ENCODE measurements around the gene SHCBP1. TPM values are rescaled to one million over a fixed set of nuclear protein-coding genes. Genes with fewer than 3 reads are reported as not detected.

SHCBP1 gene
- total and polyA plus RNA-seq, 9 of the 15 experiments (the other 6 are each of a cell fraction or from before 2014, with no cell fraction given) = 6.2 to 29.6 (median 19.7) TPM

- ATAC-seq (no peak), DNase-seq (ENCODE audit: extremely low read depth in 1 of 4, low spot score in 3 of 4) (no peak), FAIRE-seq (no peak)
- Histone ChIP-seq H3K9me1 (ENCODE audit: control insufficient read depth, insufficient read depth, low read length) (no peaks in the 10 kb centered on the region), H3K79me2 (ENCODE audit: control insufficient read depth, insufficient read depth, low read length) (peaks cover 6% of the 10 kb centered on the region; the same call in 1 of the 3 replicates), H3K4me2 (ENCODE audit: insufficient read depth, low read length) (no peak overlapping the region), H3K9me3 (replicated peaks; ENCODE audit: control insufficient read depth, insufficient read depth, low read depth, low read length) (no peaks in the 10 kb centered on the region), H2AFZ (ENCODE audit: low read depth, low read length) (no peak overlapping the region), H3K27ac (ENCODE audit: extremely low read depth, low read depth, low read length) (no peak overlapping the region), H3K4me1 (replicated peaks in 1 of 2; ENCODE audit: control insufficient read depth in 2 of 2, insufficient read depth in 2 of 2, low read length in 2 of 2) (no peaks in the 10 kb centered on the region; a peak in 1 of 5 replicates), H3K27me3 (ENCODE audit: control insufficient read depth in 2 of 2, insufficient read depth in 2 of 2, low read length in 2 of 2) (no peaks in the 10 kb centered on the region), H3K9ac (ENCODE audit: insufficient read depth in 1 of 2, low read depth in 2 of 2, low read length in 2 of 2) (no peak overlapping the region), H3K4me3 (no peak overlapping the region), H3K36me3 (ENCODE audit: control insufficient read depth, insufficient read depth, low read length) (peaks cover 76% of the 10 kb centered on the region), H4K20me1 (replicated peaks; ENCODE audit: control insufficient read depth, insufficient read depth, low read length) (no peaks in the 10 kb centered on the region)
- ChIA-PET POLR2A (interaction anchor here (0.6 to 0.8 kb wide), 2 partner anchors 8 to 15 kb away, joined by 3 to 4 read pairs; no protein-coding TSS in a partner anchor), CTCF (ENCODE audit: low intra/inter-chr PET ratio) (no interaction called here)
- WGBS (ENCODE audit: insufficient coverage, low coverage, missing lambda C conversion rate) = 89% methylated on average over 2 of the region's 2 CpGs
- intact Hi-C loops (cut with micrococcal nuclease) (no loop called here), in situ Hi-C loops (cut with MboI) (no loop called here)
- BruUV-seq (replicated peaks) = no TSS peak
- no peak for TF ChIP-seq MEIS2 (IDR thresholded peaks at IDR 0.05; ENCODE audit: partially characterized antibody)
- no peak for TF ChIP-seq YBX1 (IDR thresholded peaks at IDR 0.05)
Measured at GRCh38 chr16:46613352-46613751, 7.8 kb downstream of the SHCBP1 start.

- no peaks in the 10 kb centered on the region for H3K9me1 ChIP-seq (ENCODE audit: control insufficient read depth, insufficient read depth, low read length)
- no peaks in the 10 kb centered on the region for H3K9me3 ChIP-seq (replicated peaks; ENCODE audit: control insufficient read depth, insufficient read depth, low read depth, low read length)
- H3K9ac ChIP-seq (ENCODE audit: insufficient read depth in 1 of 2, low read depth in 2 of 2, low read length in 2 of 2) = no peak overlapping the region; a peak in 1 of 4 replicates
- H3K79me2 ChIP-seq (ENCODE audit: control insufficient read depth, insufficient read depth, low read length) = peaks cover 6% of the 10 kb centered on the region; the same call in 1 of the 3 replicates
- DNase-seq (ENCODE audit: extremely low read depth in 1 of 4, low spot score in 3 of 4) (no peak), ATAC-seq (no peak), FAIRE-seq (no peak)
- no peak overlapping the region for H2AFZ ChIP-seq (ENCODE audit: low read depth, low read length)
- H3K36me3 ChIP-seq (ENCODE audit: control insufficient read depth, insufficient read depth, low read length) = peaks cover 75% of the 10 kb centered on the region
- in situ Hi-C loops (cut with MboI) = no loop called here
- TF ChIP-seq FOXK1 (CRISPR knock-in tag; IDR thresholded peaks at IDR 0.05; ENCODE audit: borderline replicate concordance) = no peak
- TF ChIP-seq ZNF212 (CRISPR knock-in tag; IDR thresholded peaks at IDR 0.05) = no peak
- TF ChIP-seq RBFOX2 (IDR thresholded peaks at IDR 0.05; ENCODE audit: low read depth, low read length) = 0 out of 2 replicates have a peak, but pooled peaks have one; percentile 28
- intact Hi-C loops (cut with micrococcal nuclease) = no loop called here
- no TSS peak for BruUV-seq (replicated peaks)
- H4K20me1 ChIP-seq (replicated peaks; ENCODE audit: control insufficient read depth, insufficient read depth, low read length) = no peaks in the 10 kb centered on the region
- H3K4me1 ChIP-seq (replicated peaks in 1 of 2; ENCODE audit: control insufficient read depth in 2 of 2, insufficient read depth in 2 of 2, low read length in 2 of 2) = no peaks in the 10 kb centered on the region; a peak in 1 of 5 replicates
- no peak overlapping the region for H3K27ac ChIP-seq (ENCODE audit: extremely low read depth, low read depth, low read length)
- H3K27me3 ChIP-seq (ENCODE audit: control insufficient read depth in 2 of 2, insufficient read depth in 2 of 2, low read length in 2 of 2) = no peaks in the 10 kb centered on the region
- WGBS (ENCODE audit: insufficient coverage, low coverage, missing lambda C conversion rate) = 47% methylated on average over 3 of the region's 3 CpGs
- CTCF ChIA-PET (ENCODE audit: low intra/inter-chr PET ratio) = interaction anchor here (0.6 kb wide), 1 partner anchor 54 kb away, joined by 3 read pairs; no protein-coding TSS in a partner anchor
- H3K4me2 ChIP-seq (ENCODE audit: insufficient read depth, low read length) = no peak overlapping the region
- H3K4me3 ChIP-seq = no peak overlapping the region
- POLR2A ChIA-PET = no interaction called here
Measured at GRCh38 chr16:46612121-46612520, 9.1 kb downstream of the SHCBP1 start.

All from K562 (cell line).